K562 (cell line): ENCODE measurements around the gene EPS8L1. TPM values are rescaled to one million over a fixed set of nuclear protein-coding genes. Genes with fewer than 3 reads are reported as not detected.

Experiments
- BCLAF1 ChIP-seq, 2 experiments: fragments of 450-650 bp in 1 of 2; IDR thresholded peaks; 2 replicates each; pipeline ENCODE4 v1.6.1; 2011 to 2017; ENCODE audit warnings: low read depth in 2 of 2, antibody characterized with exemption in 1 of 2, borderline replicate concordance in 1 of 2, low read length in 1 of 2, mild to moderate bottlenecking in 1 of 2, mixed read lengths in 1 of 2; ENCODE audit not compliant: control insufficient read depth in 1 of 2
- E2F8 ChIP-seq: fragments of 450-650 bp; IDR thresholded peaks from 2 replicates; pipeline ENCODE4 v1.7.1; 2018; ENCODE audit warnings: mild to moderate bottlenecking, low read depth; ENCODE audit not compliant: partially characterized antibody
- FOXM1 ChIP-seq, 2 experiments: fragments of 450-650 bp in 1 of 2; sonication (generic) in 1 of 2; formaldehyde crosslinking in 1 of 2; IDR thresholded peaks; 2 replicates each; pipeline versions ENCODE4 v1.6.1 to v1.9.0; 2017 to 2022; ENCODE audit warnings: low read depth in 2 of 2, mild to moderate bottlenecking in 2 of 2, missing genetic modification reagents in 1 of 2, moderate library complexity in 1 of 2
- HCFC1 ChIP-seq: IDR thresholded peaks from 2 replicates; pipeline ENCODE4 v1.6.1; 2012; ENCODE audit warnings: low read depth, low read length, improper control_type of control experiment
- HDAC2 ChIP-seq: fragments of 450-650 bp; IDR thresholded peaks from 2 replicates; pipeline ENCODE4 v1.6.1; 2016; ENCODE audit warnings: mild to moderate bottlenecking
- MAZ ChIP-seq, 2 experiments: fragments of 450-650 bp in 1 of 2; sonication (generic) in 1 of 2; formaldehyde crosslinking; IDR thresholded peaks in 1 of 2; conservative IDR thresholded peaks in 1 of 2; 2 replicates each; pipeline versions ENCODE4 v1.4.0 to v1.5.0; 2020; ENCODE audit warnings: mild to moderate bottlenecking in 1 of 2, missing genetic modification reagents in 1 of 2
- MBD2 ChIP-seq: sonication (generic); IDR thresholded peaks from 2 replicates; pipeline ENCODE4 v1.6.1; 2016; ENCODE audit warnings: low read depth, borderline replicate concordance
- MEIS2 ChIP-seq: fragments of 450-650 bp; IDR thresholded peaks from 2 replicates; pipeline ENCODE4 v1.6.1; 2014; ENCODE audit warnings: mild to moderate bottlenecking; ENCODE audit not compliant: partially characterized antibody
- NR1H2 ChIP-seq: sonication (generic); formaldehyde crosslinking; IDR thresholded peaks from 2 replicates; pipeline ENCODE4 v1.4.0; 2020; ENCODE audit warnings: mild to moderate bottlenecking, missing genetic modification reagents
- SMARCC2 ChIP-seq: fragments of 450-650 bp; IDR thresholded peaks from 2 replicates; pipeline ENCODE4 v1.6.1; 2017; ENCODE audit warnings: antibody characterized with exemption, moderate library complexity, mild to moderate bottlenecking, low read depth
- STAT6 ChIP-seq: sonication (generic); formaldehyde crosslinking; IDR thresholded peaks from 2 replicates; pipeline ENCODE4 v1.8.1; 2023; ENCODE audit warnings: mild to moderate bottlenecking, missing genetic modification reagents
- ZBTB8A ChIP-seq: fragments of 450-650 bp; IDR thresholded peaks from 2 replicates; pipeline ENCODE4 v1.6.1; 2018; ENCODE audit warnings: mild to moderate bottlenecking, moderate library complexity; ENCODE audit not compliant: partially characterized antibody
- ZNF277 ChIP-seq: fragments of 250-450 bp; sonication (Bioruptor Pico); IDR thresholded peaks from 2 replicates; pipeline ENCODE4 v1.8.0; 2022; ENCODE audit warnings: inconsistent platforms, mild to moderate bottlenecking, moderate library complexity, borderline replicate concordance
- polyA plus RNA-seq, 8 experiments: library from polyadenylated mRNA; depleted of rRNA in 4 of 8; stranded (reverse) in 5 of 8; unstranded in 3 of 8; fragments of >200 nt; fragmentation: Nextera tagmentation in 2 of 8; fragmentation: Illumina TruSeq in 1 of 8; extraction: Ambion mirVana in 2 of 8; extraction: Trizol in 1 of 8; gene quantifications; 2 replicates each; pipeline versions ENCODE4 v1.2.1 to v1.2.3, GENCODE V29; 2011 to 2014; ENCODE audit warnings: inconsistent platforms in 1 of 8, missing spikeins in 1 of 8
- total RNA-seq, 7 experiments: library from RNA; depleted of rRNA in 6 of 7; stranded (reverse); fragments of >200 nt in 6 of 7; fragmentation: Illumina TruSeq in 2 of 7; extraction: Trizol in 2 of 7; gene quantifications; 2 replicates each; pipeline versions ENCODE4 v1.2.1 to v1.2.3, GENCODE V29; 2011 to 2021; ENCODE audit warnings: low replicate concordance in 1 of 7

EPS8L1 gene
- total and polyA plus RNA-seq, 9 of the 15 experiments (the other 6 are each of a cell fraction or from before 2014, with no cell fraction given): 0.35 to 22.1 (median 11.9) TPM

- no peak for TF ChIP-seq STAT6 (CRISPR knock-in tag)
- no peak for TF ChIP-seq ZBTB8A
- TF ChIP-seq HDAC2: peak; percentile 27; the same call in 1 of the 2 replicates
- TF ChIP-seq MEIS2: no peak
- peak in 1 of 2 experiments; percentile 49; a peak in 1 of 4 replicates for TF ChIP-seq MAZ (CRISPR knock-in tag; conservative IDR thresholded peaks at IDR 0.05 in 1 of 2, IDR thresholded peaks at IDR 0.05 in 1 of 2)
- no peak for TF ChIP-seq FOXM1 (IDR thresholded peaks at IDR 0.05; ENCODE audit: low read depth)
- TF ChIP-seq FOXM1 (CRISPR knock-in tag; IDR thresholded peaks at IDR 0.05; ENCODE audit: low read depth): no peak
- TF ChIP-seq E2F8: peak; percentile 13
- no peak for TF ChIP-seq ZNF277 (CRISPR knock-in tag)
- 0 out of 2 replicates have a peak, but pooled peaks have one; percentile 35 for TF ChIP-seq NR1H2
- peak; percentile 18; the same call in 1 of the 2 replicates for TF ChIP-seq MBD2
- TF ChIP-seq HCFC1: peak; percentile 25; the same call in 1 of the 2 replicates
- TF ChIP-seq SMARCC2: no peak
- 0 out of 4 replicates have a peak, but pooled peaks of 1 of the 2 experiments have one; percentile 16 for TF ChIP-seq BCLAF1 (IDR thresholded peaks at IDR 0.05; ENCODE audit: borderline replicate concordance in 1 of 2, control insufficient read depth in 1 of 2, low read depth in 2 of 2, low read length in 1 of 2)
Measured at GRCh38 chr19:55027472-55028337, 48.0 kb upstream of the EPS8L1 start (continued).
